Panc1 (cell line): Measurements from ENCODE around the gene KRTAP4-5. TPM values are rescaled to one million over a fixed set of nuclear protein-coding genes. Genes with fewer than 3 reads are reported as not detected.
"Not testable (repeated sequence)": the region's sequence is repeated elsewhere in the genome, so short reads cannot be mapped to it uniquely, and the experiment has no call there.

ENCODE experiments used
- ATAC-seq: fragments of 200-7000 bp; cut with Tn5 transposase; 2 replicates; pipeline ENCODE4 v1.9.1; 2020; ENCODE audit warnings: mild to moderate bottlenecking, moderate library complexity
- BruUV-seq: library from RNA; stranded (reverse); fragments of 400-500 nt; replicated peaks from 2 replicates; lab custom pipeline; 2021; lab: Mats Ljungman, UMichigan
- CTCF ChIA-PET: fragments of 300-600 bp; sonication (Branson Sonifier 250); formaldehyde crosslinking; loops from one replicate; lab custom pipeline; 2022; ENCODE audit warnings: antibody characterized with exemption; lab: Charles Lee
- POLR2A ChIA-PET: fragments of 300-600 bp; sonication (Branson Sonifier 250); formaldehyde crosslinking; loops from one replicate; lab custom pipeline; 2022; ENCODE audit warnings: antibody characterized with exemption; lab: Charles Lee
- DNase-seq: peaks from one replicate; pipeline ENCODE4 v3.0.0-alpha.2; 2010; ENCODE audit warnings: low read depth, low spot score
- H3K27ac ChIP-seq: 2 replicates; pipeline ENCODE4 v1.5.1; 2011; ENCODE audit warnings: mild to moderate bottlenecking, low read length, inconsistent platforms
- H3K27me3 ChIP-seq: fragments of 200-500 bp; sonication (Bioruptor generic); 2 replicates; pipeline ENCODE4 v1.6.0; 2014; ENCODE audit warnings: low read length, inconsistent platforms; ENCODE audit not compliant: control insufficient read depth, insufficient read depth
- H3K36me3 ChIP-seq: fragments of 200-500 bp; sonication (Bioruptor generic); 2 replicates; pipeline ENCODE4 v1.5.1; 2014; ENCODE audit warnings: inconsistent platforms, mild to moderate bottlenecking, low read length, moderate library complexity; ENCODE audit not compliant: control insufficient read depth, insufficient read depth
- H3K4me1 ChIP-seq: 2 replicates; pipeline ENCODE4 v1.5.1; 2011; ENCODE audit warnings: inconsistent platforms, mild to moderate bottlenecking, low read length, moderate library complexity; ENCODE audit not compliant: control insufficient read depth, insufficient read depth
- H3K4me3 ChIP-seq, 2 experiments: 2 replicates each; pipeline ENCODE4 v1.5.1; 2011 to 2012; ENCODE audit warnings: low read depth in 2 of 2, low read length in 2 of 2, mild to moderate bottlenecking in 2 of 2, inconsistent platforms in 1 of 2, moderate library complexity in 1 of 2
- H3K9me3 ChIP-seq: fragments of 200-500 bp; sonication (Bioruptor generic); 2 replicates; pipeline ENCODE4 v1.5.1; 2014; ENCODE audit warnings: low read depth, mild to moderate bottlenecking, inconsistent platforms, low read length, moderate library complexity; ENCODE audit not compliant: control insufficient read depth, insufficient read depth
- CTCF ChIP-seq: fragments of 450-650 bp; IDR thresholded peaks from 2 replicates; pipeline ENCODE4 v1.5.1; 2017; ENCODE audit warnings: mild to moderate bottlenecking
- POLR2AphosphoS5 ChIP-seq: IDR thresholded peaks from 2 replicates; pipeline ENCODE4 v1.6.1; 2012; ENCODE audit warnings: mild to moderate bottlenecking, low read depth, low read length, moderate library complexity
- REST ChIP-seq, 2 experiments: IDR thresholded peaks; 2 replicates each; pipeline ENCODE4 v1.6.1; 2011 to 2012; ENCODE audit warnings: low read depth in 2 of 2, control low read depth in 1 of 2, low read length in 1 of 2, mild to moderate bottlenecking in 1 of 2, moderate library complexity in 1 of 2; ENCODE audit not compliant: insufficient read depth in 1 of 2
- SIN3A ChIP-seq: IDR thresholded peaks from 2 replicates; pipeline ENCODE4 v1.6.1; 2012; ENCODE audit warnings: low read depth, mild to moderate bottlenecking, low read length, moderate library complexity, borderline replicate concordance; ENCODE audit not compliant: insufficient read depth
- TCF7L2 ChIP-seq: IDR thresholded peaks from 2 replicates; pipeline ENCODE4 v1.6.1; 2011; ENCODE audit warnings: mild to moderate bottlenecking, low read depth, low read length, inconsistent platforms
- in situ Hi-C: cut with HindIII; loops from 2 replicates; pipeline ENCODE4 v1.10.0; 2016; ENCODE audit warnings: low sequenced_read_pairs, low pct_unique_long_range_greater_than_20kb
- intact Hi-C: fragments of 100-400 bp; cut with micrococcal nuclease; formaldehyde crosslinking; loops from one replicate; pipeline ENCODE4 v1.10.0; 2022; ENCODE audit not compliant: unreplicated experiment
- total RNA-seq: library from RNA; stranded (reverse); gene quantifications from one replicate; pipeline ENCODE4 v1.2.1, GENCODE V29; 2021; ENCODE audit not compliant: unreplicated experiment

The KRTAP4-5 gene
- total RNA-seq, 1 experiment from 2014 or later = not detected

GRCh38 chr17:41121742-41122141 is 27.9 kb downstream of the KRTAP4-5 start:
- Histone ChIP-seq H3K27ac (no peak overlapping the region), H3K36me3 (no peaks in the 10 kb centered on the region), H3K4me3 (no peak overlapping the region), H3K4me1 (no peaks in the 10 kb centered on the region), H3K9me3 (no peaks in the 10 kb centered on the region), H3K27me3 (no peaks in the 10 kb centered on the region)
- BruUV-seq = no TSS peak
- intact Hi-C loops = no loop called here
- ChIA-PET POLR2A (no interaction called here), CTCF (no interaction called here)
- ATAC-seq (no peak), DNase-seq (no peak)
- TF ChIP-seq REST (IDR thresholded peaks at IDR 0.05; ENCODE audit: insufficient read depth in 1 of 2, low read depth in 2 of 2, low read length in 1 of 2) = no peak
- no peak for TF ChIP-seq CTCF
- TF ChIP-seq POLR2AphosphoS5 = no peak
- TF ChIP-seq TCF7L2 = no peak
- TF ChIP-seq SIN3A = no peak
- in situ Hi-C loops = no loop called here

- in situ Hi-C loops, H3K27ac ChIP-seq, DNase-seq, H3K9me3 ChIP-seq, H3K4me3 ChIP-seq, BruUV-seq, intact Hi-C loops, CTCF ChIA-PET, POLR2A ChIA-PET, H3K27me3 ChIP-seq, H3K36me3 ChIP-seq, H3K4me1 ChIP-seq: not testable (repeated sequence)
- ATAC-seq = 0 out of 2 replicates have a peak, but pooled peaks have one; percentile 48
Observed at GRCh38 chr17:41119696-41120690, 29.6 kb downstream of the KRTAP4-5 start.

GRCh38 chr17:41118721-41119120 is 30.9 kb downstream of the KRTAP4-5 start:
- CTCF ChIA-PET = no interaction called here

More at GRCh38 chr17:41118721-41119120, 30.9 kb downstream of the KRTAP4-5 start:
- no peak for DNase-seq
- no peak for ATAC-seq
- POLR2A ChIA-PET = no interaction called here
- Histone ChIP-seq H3K36me3 (no peaks in the 10 kb centered on the region), H3K4me3 (no peak overlapping the region), H3K4me1 (no peaks in the 10 kb centered on the region), H3K9me3 (no peaks in the 10 kb centered on the region), H3K27ac (no peak overlapping the region), H3K27me3 (no peaks in the 10 kb centered on the region)
- TF ChIP-seq REST (IDR thresholded peaks at IDR 0.05; ENCODE audit: insufficient read depth in 1 of 2, low read depth in 2 of 2, low read length in 1 of 2) (no peak), POLR2AphosphoS5 (no peak), SIN3A (no peak), TCF7L2 (no peak), CTCF (no peak)
- intact Hi-C loops = no loop called here
- BruUV-seq = no TSS peak
- in situ Hi-C loops = no loop called here
